ENCODE measurements around the gene NAMPT.

NAMPT gene

GRCh38 chr7:106273009-106273668, 11.6 kb downstream of the NAMPT start:
- DNase-seq (ENCODE audit: low read depth, low spot score), result no peak

GRCh38 chr7:106270122-106270977, 14.4 kb downstream of the NAMPT start:
- DNase-seq (ENCODE audit: low read depth, low spot score), result no peak

- DNase-seq (ENCODE audit: low read depth, low spot score), result no peak
These were observed 15.4 kb downstream of the NAMPT start for GRCh38 chr7:106269254-106269961.

- DNase-seq (ENCODE audit: low read depth, low spot score), result no peak
These were observed 19.6 kb downstream of the NAMPT start for GRCh38 chr7:106265133-106265532.

GRCh38 chr7:106262221-106262881, 22.4 kb downstream of the NAMPT start:
- DNase-seq (ENCODE audit: low read depth, low spot score), result no peak

- no peak for DNase-seq (ENCODE audit: low read depth, low spot score)
These were observed 24.6 kb downstream of the NAMPT start for GRCh38 chr7:106260136-106260561.

- no peak for DNase-seq (ENCODE audit: low read depth, low spot score)
These were observed 26.0 kb downstream of the NAMPT start for GRCh38 chr7:106258789-106259188.

GRCh38 chr7:106257752-106258151, 27.0 kb downstream of the NAMPT start:
- no peak for DNase-seq (ENCODE audit: low read depth, low spot score)

- no peak for DNase-seq (ENCODE audit: low read depth, low spot score)
These were observed 28.6 kb downstream of the NAMPT start for GRCh38 chr7:106256144-106256543.

- DNase-seq (ENCODE audit: low read depth, low spot score), result no peak
These were observed 29.5 kb downstream of the NAMPT start for GRCh38 chr7:106255246-106255645.

- DNase-seq (ENCODE audit: low read depth, low spot score), result no peak
These were observed 30.2 kb downstream of the NAMPT start for GRCh38 chr7:106254525-106255116.

GRCh38 chr7:106252568-106252967, 32.2 kb downstream of the NAMPT start:
- no peak for DNase-seq (ENCODE audit: low read depth, low spot score)

GRCh38 chr7:106249488-106249887, 35.3 kb downstream of the NAMPT start:
- DNase-seq (ENCODE audit: low read depth, low spot score), result no peak

GRCh38 chr7:106248600-106248999, 36.2 kb downstream of the NAMPT start:
- DNase-seq (ENCODE audit: low read depth, low spot score), result no peak

- no peak for DNase-seq (ENCODE audit: low read depth, low spot score)
These were observed 36.9 kb downstream of the NAMPT start for GRCh38 chr7:106247841-106248240.

- DNase-seq (ENCODE audit: low read depth, low spot score), result no peak
These were observed 37.7 kb downstream of the NAMPT start for GRCh38 chr7:106246902-106247711.

GRCh38 chr7:106243893-106244292, 40.9 kb downstream of the NAMPT start:
- DNase-seq (ENCODE audit: low read depth, low spot score), result no peak

GRCh38 chr7:106239406-106239805, 45.4 kb downstream of the NAMPT start:
- DNase-seq (ENCODE audit: low read depth, low spot score), result no peak

GRCh38 chr7:106238830-106239229, 46.0 kb downstream of the NAMPT start:
- no peak for DNase-seq (ENCODE audit: low read depth, low spot score)

GRCh38 chr7:106236065-106236464, 48.7 kb downstream of the NAMPT start:
- DNase-seq (ENCODE audit: low read depth, low spot score), result no peak

GRCh38 chr7:106234425-106234824, 50.4 kb downstream of the NAMPT start:
- no peak for DNase-seq (ENCODE audit: low read depth, low spot score)

Data from brain pericyte (primary cell).